ENCODE data around the gene POLR2E.

The POLR2E gene

DNA sequence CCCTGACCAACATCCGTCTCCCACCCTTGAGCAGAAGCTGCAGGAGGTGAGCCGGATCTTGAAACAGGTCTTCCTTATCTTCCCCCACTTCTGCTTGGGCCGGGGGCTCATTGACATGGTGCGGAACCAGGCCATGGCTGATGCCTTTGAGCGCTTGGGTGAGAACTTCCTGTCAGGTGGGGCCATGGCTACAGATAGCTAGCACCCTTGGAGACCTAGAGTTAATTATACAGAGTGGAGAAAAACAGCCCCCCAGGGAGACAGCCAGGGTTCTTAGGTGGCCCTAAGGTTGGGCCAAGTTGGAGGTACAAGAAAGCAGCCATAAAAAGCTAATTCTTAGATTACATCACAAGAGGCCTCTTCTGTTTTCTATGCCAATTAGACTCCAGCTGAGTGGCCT lies 37.1 kb downstream of the POLR2E start:
- Histone ChIP-seq H3K27me3 (ENCODE audit: insufficient read depth, low read depth) (no peaks in the 10 kb centered on the region), H4K20me1 (ENCODE audit: insufficient read depth) (no peaks in the 10 kb centered on the region), H3K27ac (no peak overlapping the region), H2AFZ (ENCODE audit: low read depth) (no peak overlapping the region), H3K4me2 (no peak overlapping the region), H3K9ac (no peak overlapping the region), H3K36me3 (ENCODE audit: insufficient read depth) (no peaks in the 10 kb centered on the region), H3K79me2 (ENCODE audit: insufficient read depth, low read depth) (no peaks in the 10 kb centered on the region), H3K4me3 (IDR thresholded peaks at IDR 0.05; ENCODE audit: insufficient read depth, low read depth, low read length) (no peak overlapping the region), H3K4me1 (ENCODE audit: low read depth, poor library complexity, severe bottlenecking) (no peaks in the 10 kb centered on the region)
- TF ChIP-seq, protein P1, sequence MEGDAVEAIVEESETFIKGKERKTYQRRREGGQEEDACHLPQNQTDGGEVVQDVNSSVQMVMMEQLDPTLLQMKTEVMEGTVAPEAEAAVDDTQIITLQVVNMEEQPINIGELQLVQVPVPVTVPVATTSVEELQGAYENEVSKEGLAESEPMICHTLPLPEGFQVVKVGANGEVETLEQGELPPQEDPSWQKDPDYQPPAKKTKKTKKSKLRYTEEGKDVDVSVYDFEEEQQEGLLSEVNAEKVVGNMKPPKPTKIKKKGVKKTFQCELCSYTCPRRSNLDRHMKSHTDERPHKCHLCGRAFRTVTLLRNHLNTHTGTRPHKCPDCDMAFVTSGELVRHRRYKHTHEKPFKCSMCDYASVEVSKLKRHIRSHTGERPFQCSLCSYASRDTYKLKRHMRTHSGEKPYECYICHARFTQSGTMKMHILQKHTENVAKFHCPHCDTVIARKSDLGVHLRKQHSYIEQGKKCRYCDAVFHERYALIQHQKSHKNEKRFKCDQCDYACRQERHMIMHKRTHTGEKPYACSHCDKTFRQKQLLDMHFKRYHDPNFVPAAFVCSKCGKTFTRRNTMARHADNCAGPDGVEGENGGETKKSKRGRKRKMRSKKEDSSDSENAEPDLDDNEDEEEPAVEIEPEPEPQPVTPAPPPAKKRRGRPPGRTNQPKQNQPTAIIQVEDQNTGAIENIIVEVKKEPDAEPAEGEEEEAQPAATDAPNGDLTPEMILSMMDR (conservative IDR thresholded peaks at IDR 0.05; ENCODE audit: low read depth, low read length) = no peak

DNA sequence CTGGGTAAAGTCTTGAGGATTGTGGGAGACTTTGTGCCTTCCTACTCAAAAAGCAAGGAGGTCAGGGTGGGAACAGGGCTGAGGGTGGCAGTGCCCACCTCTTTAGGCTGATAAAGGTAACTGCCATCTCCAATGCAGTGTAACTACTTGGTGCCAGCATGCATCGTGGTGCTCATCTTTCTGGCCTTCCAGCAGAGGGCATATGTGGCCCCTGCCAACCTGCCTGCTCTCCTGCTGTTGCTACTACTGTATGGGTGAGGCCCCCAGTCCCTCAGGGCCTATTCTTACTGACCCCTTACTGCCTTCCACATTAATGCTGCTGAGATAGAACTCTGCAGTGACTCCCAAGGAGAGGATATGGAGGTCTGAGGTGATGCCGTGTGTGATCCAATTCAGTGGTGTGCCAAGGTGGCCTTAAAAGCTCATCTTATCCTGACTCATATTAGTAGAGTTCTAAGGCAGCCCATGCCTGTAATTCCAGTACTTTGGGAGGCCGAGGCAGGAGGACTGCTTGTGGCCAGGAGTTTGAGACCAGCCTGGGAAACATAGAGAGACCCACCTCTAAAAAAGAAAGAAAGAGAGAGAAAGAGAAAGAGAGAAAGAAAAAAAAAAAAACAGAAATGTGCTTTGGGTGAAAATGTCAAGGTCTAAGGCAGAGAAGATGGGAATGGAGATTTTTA lies 37.9 kb downstream of the POLR2E start:
- Histone ChIP-seq H3K79me2 (ENCODE audit: insufficient read depth, low read depth) (no peaks in the 10 kb centered on the region), H3K9ac (no peak overlapping the region), H4K20me1 (ENCODE audit: insufficient read depth) (no peaks in the 10 kb centered on the region), H3K4me2 (no peak overlapping the region), H3K27me3 (ENCODE audit: insufficient read depth, low read depth) (no peaks in the 10 kb centered on the region), H3K4me1 (ENCODE audit: low read depth, poor library complexity, severe bottlenecking) (no peaks in the 10 kb centered on the region), H3K4me3 (IDR thresholded peaks at IDR 0.05; ENCODE audit: insufficient read depth, low read depth, low read length) (no peak overlapping the region), H3K36me3 (ENCODE audit: insufficient read depth) (no peaks in the 10 kb centered on the region), H2AFZ (ENCODE audit: low read depth) (no peak overlapping the region), H3K27ac (no peak overlapping the region)
- TF ChIP-seq, protein P1 (conservative IDR thresholded peaks at IDR 0.05; ENCODE audit: low read depth, low read length) = no peak

DNA sequence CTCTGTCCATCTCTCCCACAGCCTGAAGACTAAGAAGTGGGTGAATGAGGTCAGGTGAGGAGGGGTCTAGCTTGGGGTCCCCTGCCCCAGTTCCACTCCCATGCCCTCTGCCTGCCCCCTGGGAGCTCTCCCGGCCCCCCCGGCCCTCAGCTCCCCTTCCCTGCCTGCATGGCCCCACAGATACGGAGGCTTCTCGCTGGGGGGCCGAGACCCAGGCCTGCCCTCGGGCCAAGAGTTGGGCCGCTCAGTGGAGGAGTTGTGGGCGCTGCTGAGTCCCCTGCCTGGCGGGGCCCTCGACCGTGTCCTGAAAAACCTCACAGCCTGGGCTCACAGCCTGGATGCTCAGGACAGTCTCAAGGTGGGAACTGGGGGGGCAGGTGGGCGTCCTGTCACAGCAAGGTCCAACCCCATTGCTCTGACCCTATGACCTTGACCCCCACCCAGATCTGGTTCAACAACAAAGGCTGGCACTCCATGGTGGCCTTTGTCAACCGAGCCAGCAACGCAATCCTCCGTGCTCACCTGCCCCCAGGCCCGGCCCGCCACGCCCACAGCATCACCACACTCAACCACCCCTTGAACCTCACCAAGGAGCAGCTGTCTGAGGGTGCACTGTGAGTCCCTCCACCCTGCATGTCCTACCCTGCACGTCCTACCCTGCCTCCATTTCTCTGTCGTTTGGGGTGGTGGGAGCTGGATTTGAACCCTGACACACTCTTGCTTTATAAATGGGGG lies 39.1 kb downstream of the POLR2E start:
- Histone ChIP-seq H3K79me2 (ENCODE audit: insufficient read depth, low read depth) (no peaks in the 10 kb centered on the region), H3K9ac (no peak overlapping the region), H3K4me3 (IDR thresholded peaks at IDR 0.05; ENCODE audit: insufficient read depth, low read depth, low read length) (no peak overlapping the region), H4K20me1 (ENCODE audit: insufficient read depth) (no peaks in the 10 kb centered on the region), H3K27me3 (ENCODE audit: insufficient read depth, low read depth) (no peaks in the 10 kb centered on the region), H3K27ac (no peak overlapping the region), H3K4me2 (no peak overlapping the region), H2AFZ (ENCODE audit: low read depth) (no peak overlapping the region), H3K36me3 (ENCODE audit: insufficient read depth) (no peaks in the 10 kb centered on the region), H3K4me1 (ENCODE audit: low read depth, poor library complexity, severe bottlenecking) (no peaks in the 10 kb centered on the region)
- TF ChIP-seq, protein P1 (conservative IDR thresholded peaks at IDR 0.05; ENCODE audit: low read depth, low read length) = no peak

DNA sequence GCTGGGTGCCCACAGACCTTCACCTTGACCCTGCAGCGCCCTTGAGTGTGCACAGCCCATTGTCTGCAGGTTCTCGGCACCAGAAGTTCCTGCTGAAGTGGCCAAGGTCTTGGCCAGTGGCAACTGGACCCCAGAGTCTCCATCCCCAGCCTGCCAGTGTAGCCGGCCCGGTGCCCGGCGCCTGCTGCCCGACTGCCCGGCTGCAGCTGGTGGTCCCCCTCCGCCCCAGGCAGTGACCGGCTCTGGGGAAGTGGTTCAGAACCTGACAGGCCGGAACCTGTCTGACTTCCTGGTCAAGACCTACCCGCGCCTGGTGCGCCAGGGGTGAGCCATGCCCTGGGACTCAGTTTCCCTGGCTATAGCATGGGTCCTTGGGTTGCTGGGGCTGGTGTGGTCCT lies 40.1 kb downstream of the POLR2E start:
- Histone ChIP-seq H3K4me3 (IDR thresholded peaks at IDR 0.05; ENCODE audit: insufficient read depth, low read depth, low read length) (no peak overlapping the region), H2AFZ (ENCODE audit: low read depth) (no peak overlapping the region), H3K4me1 (ENCODE audit: low read depth, poor library complexity, severe bottlenecking) (no peaks in the 10 kb centered on the region), H3K27me3 (ENCODE audit: insufficient read depth, low read depth) (no peaks in the 10 kb centered on the region), H3K36me3 (ENCODE audit: insufficient read depth) (no peaks in the 10 kb centered on the region), H4K20me1 (ENCODE audit: insufficient read depth) (no peaks in the 10 kb centered on the region), H3K79me2 (ENCODE audit: insufficient read depth, low read depth) (no peaks in the 10 kb centered on the region), H3K9ac (no peak overlapping the region), H3K4me2 (no peak overlapping the region), H3K27ac (no peak overlapping the region)
- TF ChIP-seq, protein P1 (conservative IDR thresholded peaks at IDR 0.05; ENCODE audit: low read depth, low read length) = no peak
